HG03521 (cell line): ENCODE measurements around the gene AKAP9.
"Not testable (repeated sequence)": the region's sequence is repeated elsewhere in the genome, so short reads cannot be mapped to it uniquely, and the experiment has no call there.

Source experiments
- ATAC-seq: cut with Tn5 transposase; IDR thresholded peaks from one replicate; pipeline ENCODE4 v1.9.1; 2021; ENCODE audit warnings: mild to moderate bottlenecking, moderate library complexity; ENCODE audit not compliant: unreplicated experiment

Gene AKAP9

GRCh38 chr7:92053312-92053711 lies 112.7 kb downstream of the AKAP9 start:
- no peak for ATAC-seq

- no peak for ATAC-seq
These were observed 115.6 kb downstream of the AKAP9 start for GRCh38 chr7:92056286-92056685.

GRCh38 chr7:92057375-92057774 lies 116.7 kb downstream of the AKAP9 start:
- ATAC-seq: no peak

GRCh38 chr7:92058040-92058439 lies 117.4 kb downstream of the AKAP9 start:
- no peak for ATAC-seq

GRCh38 chr7:92058899-92059298 lies 118.2 kb downstream of the AKAP9 start:
- no peak for ATAC-seq

- ATAC-seq: no peak
These were observed 120.5 kb downstream of the AKAP9 start for GRCh38 chr7:92061154-92061553.

GRCh38 chr7:92064438-92065029 lies 123.9 kb downstream of the AKAP9 start:
- ATAC-seq: no peak

- ATAC-seq: no peak
These were observed 130.4 kb downstream of the AKAP9 start for GRCh38 chr7:92071032-92071431.

GRCh38 chr7:92072121-92072520 lies 131.5 kb downstream of the AKAP9 start:
- no peak for ATAC-seq

- ATAC-seq: no peak
These were observed 132.0 kb downstream of the AKAP9 start for GRCh38 chr7:92072708-92073107.

GRCh38 chr7:92075455-92076158 lies 134.9 kb downstream of the AKAP9 start:
- peak; percentile 92 for ATAC-seq

- ATAC-seq: no peak
These were observed 135.8 kb downstream of the AKAP9 start for GRCh38 chr7:92076509-92076908.

GRCh38 chr7:92083922-92084321 lies 143.3 kb downstream of the AKAP9 start:
- not testable (repeated sequence) for ATAC-seq

- no peak for ATAC-seq
These were observed 147.6 kb downstream of the AKAP9 start for GRCh38 chr7:92088266-92088665.

GRCh38 chr7:92092210-92092609 lies 151.5 kb downstream of the AKAP9 start:
- no peak for ATAC-seq

- ATAC-seq: no peak
These were observed 154.7 kb downstream of the AKAP9 start for GRCh38 chr7:92095380-92095779.

GRCh38 chr7:92100534-92100933 lies 159.9 kb downstream of the AKAP9 start:
- ATAC-seq: no peak

- not testable (repeated sequence) for ATAC-seq
These were observed 162.2 kb downstream of the AKAP9 start for GRCh38 chr7:92102862-92103261.

GRCh38 chr7:92108821-92109220 lies 168.2 kb downstream of the AKAP9 start:
- ATAC-seq: no peak

- no peak for ATAC-seq
These were observed 170.2 kb downstream of the AKAP9 start for GRCh38 chr7:92110857-92111256.

- ATAC-seq: no peak
These were observed 175.2 kb downstream of the AKAP9 start for GRCh38 chr7:92115821-92116220.

- ATAC-seq: no peak
These were observed 176.3 kb downstream of the AKAP9 start for GRCh38 chr7:92116949-92117348.
